ENCODE results near the gene PICALM. TPM values are rescaled to one million over a fixed set of nuclear protein-coding genes. Genes with fewer than 3 reads are reported as not detected.

PICALM gene
- total RNA-seq, 1 donor from 2014 or later: 328 TPM

DNA sequence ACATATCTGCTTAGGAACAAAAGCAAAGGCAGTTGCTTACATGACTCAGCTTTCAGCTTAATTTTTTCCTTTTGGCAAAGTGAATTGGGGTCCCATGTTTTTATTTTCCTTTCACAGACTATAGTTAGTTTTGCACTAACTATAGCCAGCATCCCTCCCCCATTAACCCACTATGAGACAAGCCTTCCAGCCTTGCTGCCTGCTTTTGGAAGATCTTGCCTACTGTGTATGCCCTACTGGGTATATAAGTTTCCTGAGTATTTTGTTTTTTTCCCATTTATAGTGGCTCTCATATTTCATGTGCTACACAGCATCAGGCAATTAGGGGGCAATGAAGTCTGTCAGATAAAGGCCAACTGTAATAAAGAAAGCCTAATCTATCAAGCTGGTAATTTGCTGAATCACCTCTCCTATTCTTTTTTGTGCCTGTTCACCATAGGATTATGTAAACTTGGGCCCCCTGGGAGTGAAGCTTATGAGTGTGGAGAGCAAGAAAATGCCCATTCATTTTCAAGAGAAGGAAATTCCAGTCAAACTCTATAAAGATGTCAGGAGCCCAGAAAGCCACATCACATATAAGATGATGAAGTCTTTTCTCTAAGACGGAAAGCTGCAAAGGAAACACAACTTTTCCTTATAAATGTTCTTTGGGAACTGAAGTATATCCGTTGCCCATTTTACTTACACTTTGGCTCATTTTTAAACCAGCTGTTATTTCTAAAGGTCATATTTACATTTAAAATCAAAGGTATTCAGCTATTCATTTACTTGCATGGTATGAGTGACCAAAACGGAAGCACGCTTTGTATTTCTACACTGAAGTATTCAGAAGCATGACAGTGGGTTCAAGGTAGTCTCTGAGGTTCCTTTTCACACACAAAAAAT lies 149.7 kb downstream of the PICALM start:
- H3K27ac Mint-ChIP-seq (ENCODE audit: unreplicated experiment): no peak overlapping the region
- TF ChIP-seq, protein P1, sequence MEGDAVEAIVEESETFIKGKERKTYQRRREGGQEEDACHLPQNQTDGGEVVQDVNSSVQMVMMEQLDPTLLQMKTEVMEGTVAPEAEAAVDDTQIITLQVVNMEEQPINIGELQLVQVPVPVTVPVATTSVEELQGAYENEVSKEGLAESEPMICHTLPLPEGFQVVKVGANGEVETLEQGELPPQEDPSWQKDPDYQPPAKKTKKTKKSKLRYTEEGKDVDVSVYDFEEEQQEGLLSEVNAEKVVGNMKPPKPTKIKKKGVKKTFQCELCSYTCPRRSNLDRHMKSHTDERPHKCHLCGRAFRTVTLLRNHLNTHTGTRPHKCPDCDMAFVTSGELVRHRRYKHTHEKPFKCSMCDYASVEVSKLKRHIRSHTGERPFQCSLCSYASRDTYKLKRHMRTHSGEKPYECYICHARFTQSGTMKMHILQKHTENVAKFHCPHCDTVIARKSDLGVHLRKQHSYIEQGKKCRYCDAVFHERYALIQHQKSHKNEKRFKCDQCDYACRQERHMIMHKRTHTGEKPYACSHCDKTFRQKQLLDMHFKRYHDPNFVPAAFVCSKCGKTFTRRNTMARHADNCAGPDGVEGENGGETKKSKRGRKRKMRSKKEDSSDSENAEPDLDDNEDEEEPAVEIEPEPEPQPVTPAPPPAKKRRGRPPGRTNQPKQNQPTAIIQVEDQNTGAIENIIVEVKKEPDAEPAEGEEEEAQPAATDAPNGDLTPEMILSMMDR (IDR thresholded peaks at IDR 0.05): no peak
- no peak overlapping the region for H3K4me3 Mint-ChIP-seq (ENCODE audit: unreplicated experiment)
- H3K4me1 Mint-ChIP-seq (ENCODE audit: low read depth): peaks cover 6% of the 10 kb centered on the region
- peaks cover 9% of the 10 kb centered on the region for H3K9me3 Mint-ChIP-seq (ENCODE audit: low read depth)
- H3K27me3 Mint-ChIP-seq (ENCODE audit: low read depth): peaks cover 1% of the 10 kb centered on the region
- no peak for DNase-seq (ENCODE audit: low spot score)
- no peaks in the 10 kb centered on the region for H3K36me3 Mint-ChIP-seq (ENCODE audit: low read depth)

DNA sequence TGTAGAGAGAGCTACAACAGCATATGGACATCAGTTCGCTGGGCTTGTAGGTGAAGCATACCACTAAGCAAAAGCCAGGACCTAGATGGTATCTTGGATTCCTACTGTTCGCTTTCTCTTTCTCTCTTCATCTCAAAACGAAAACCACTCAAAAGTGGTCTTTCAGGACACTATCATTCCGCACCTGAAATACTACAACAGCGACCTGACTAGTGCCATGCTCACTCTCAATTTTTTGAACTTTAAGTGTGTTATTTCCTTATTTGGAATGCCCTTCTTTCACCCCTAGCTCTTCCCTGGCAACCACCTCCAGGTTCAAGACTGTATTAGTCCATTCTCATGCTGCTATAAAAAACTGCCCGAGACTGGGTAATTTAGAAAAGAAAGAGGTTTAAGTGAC lies 154.5 kb downstream of the PICALM start:
- Mint-ChIP-seq H3K27ac (ENCODE audit: unreplicated experiment) (no peak overlapping the region), H3K4me3 (ENCODE audit: unreplicated experiment) (no peak overlapping the region), H3K36me3 (ENCODE audit: low read depth) (peaks cover 1% of the 10 kb centered on the region), H3K27me3 (ENCODE audit: low read depth) (no peaks in the 10 kb centered on the region), H3K4me1 (ENCODE audit: low read depth) (peaks cover 5% of the 10 kb centered on the region), H3K9me3 (ENCODE audit: low read depth) (peaks cover 9% of the 10 kb centered on the region)
- TF ChIP-seq, protein P1 (IDR thresholded peaks at IDR 0.05): no peak
- DNase-seq (ENCODE audit: low spot score): no peak

DNA sequence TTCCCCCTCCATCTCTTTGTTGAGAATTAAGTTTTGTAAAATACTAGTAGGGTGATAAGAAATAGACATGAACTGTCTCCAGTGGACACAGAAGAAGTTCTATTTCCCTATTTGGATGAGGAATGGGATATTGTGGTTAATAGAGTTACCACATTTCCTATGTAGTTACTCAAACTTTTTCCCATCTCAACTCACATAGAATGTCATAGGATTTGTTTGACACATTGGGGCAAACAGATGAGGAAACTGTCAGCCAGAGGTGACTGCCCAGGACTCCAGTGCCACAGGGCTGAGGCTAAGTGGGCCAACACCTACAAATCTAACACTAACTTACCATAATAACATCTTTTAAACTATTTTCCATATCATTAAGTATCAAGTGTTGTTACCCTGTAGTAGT lies 155.4 kb downstream of the PICALM start:
- TF ChIP-seq, protein P1 (IDR thresholded peaks at IDR 0.05): no peak
- no peak for DNase-seq (ENCODE audit: low spot score)
- Mint-ChIP-seq H3K27ac (ENCODE audit: unreplicated experiment) (no peak overlapping the region), H3K27me3 (ENCODE audit: low read depth) (no peaks in the 10 kb centered on the region), H3K4me1 (ENCODE audit: low read depth) (no peaks in the 10 kb centered on the region), H3K9me3 (ENCODE audit: low read depth) (peaks cover 9% of the 10 kb centered on the region), H3K4me3 (ENCODE audit: unreplicated experiment) (no peak overlapping the region), H3K36me3 (ENCODE audit: low read depth) (peaks cover 1% of the 10 kb centered on the region)

DNA sequence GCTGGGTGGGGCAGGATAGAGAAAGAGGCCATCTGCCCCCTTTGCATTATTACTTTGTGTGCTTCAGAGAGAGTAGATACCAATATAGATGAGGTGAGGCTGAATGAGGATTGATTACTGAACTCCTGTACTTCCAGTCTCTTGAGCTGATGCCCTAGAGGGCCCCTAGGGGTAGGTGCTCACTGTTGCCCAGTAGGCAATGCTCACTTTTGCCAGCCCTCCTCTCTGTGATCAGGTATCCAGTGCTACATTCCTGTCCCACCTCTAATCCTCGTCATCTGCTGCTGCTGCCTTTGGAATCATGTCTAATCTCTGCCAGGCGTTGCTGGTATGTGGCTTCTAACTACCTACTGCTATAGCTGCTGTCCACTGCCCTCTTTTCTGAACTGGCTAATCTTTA lies 156.5 kb downstream of the PICALM start:
- Mint-ChIP-seq H3K27me3 (ENCODE audit: low read depth) (no peaks in the 10 kb centered on the region), H3K4me3 (ENCODE audit: unreplicated experiment) (no peak overlapping the region), H3K4me1 (ENCODE audit: low read depth) (no peaks in the 10 kb centered on the region), H3K9me3 (ENCODE audit: low read depth) (peaks cover 9% of the 10 kb centered on the region), H3K27ac (ENCODE audit: unreplicated experiment) (no peak overlapping the region), H3K36me3 (ENCODE audit: low read depth) (peaks cover 1% of the 10 kb centered on the region)
- TF ChIP-seq, protein P1 (IDR thresholded peaks at IDR 0.05): no peak
- no peak for DNase-seq (ENCODE audit: low spot score)

Other genes starting within 250 kb of the PICALM start
- not detected in 3 replicates for gene CCDC83, start 213.7 kb downstream of the PICALM start, total RNA-seq
- gene EED, start 175.7 kb upstream of the PICALM start, total RNA-seq: 13.8 to 22.8 TPM (median 14.1 TPM) in 3 replicates
- 32.1 to 39.4 TPM (median 34.5 TPM) in 3 replicates for gene HIKESHI, start 233.2 kb upstream of the PICALM start, total RNA-seq